GM11168 (cell line): ENCODE measurements around the gene MEGF8.

Experiments used
- in situ Hi-C: fragments of 300-500 bp; cut with MboI; formaldehyde crosslinking; loops from one replicate; pipeline ENCODE4 v1.12.0; 2022; ENCODE audit warnings: low sequenced_read_pairs; ENCODE audit not compliant: unreplicated experiment

Gene MEGF8

DNA sequence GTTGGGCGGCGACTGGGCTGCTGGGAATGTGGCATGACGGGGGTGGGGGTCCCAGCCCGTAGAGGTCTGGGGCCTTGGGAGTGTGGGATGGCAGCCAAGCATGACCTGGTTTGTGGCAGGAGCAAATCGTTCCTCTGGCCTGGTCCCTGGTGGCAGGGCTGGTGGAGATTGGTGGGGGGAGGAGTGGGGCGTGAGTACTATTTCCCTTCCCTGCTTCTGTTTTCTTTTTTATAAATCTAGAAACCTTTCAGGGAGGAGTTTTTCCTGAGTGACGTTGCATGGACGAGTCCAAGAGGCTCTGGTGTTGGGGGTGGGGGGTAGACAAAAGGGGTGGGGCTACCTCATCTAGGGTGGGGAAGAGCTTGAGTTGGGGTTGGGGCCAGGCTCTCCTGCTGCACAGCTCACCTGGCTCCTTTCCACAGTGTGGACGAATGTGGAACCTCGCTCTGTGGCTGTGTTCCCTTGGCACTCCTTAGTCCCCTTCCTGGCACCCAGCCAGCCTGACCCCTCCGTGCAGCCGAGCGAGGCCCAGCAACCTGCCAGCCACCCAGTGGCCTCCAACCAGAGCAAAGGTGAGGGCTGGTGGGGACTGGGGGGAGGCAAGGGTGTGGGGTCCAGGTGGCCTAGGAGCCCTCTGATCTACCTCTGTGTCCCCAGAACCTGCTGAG is 39.0 kb upstream of the MEGF8 start:
- in situ Hi-C loops: no loop called here

- in situ Hi-C loops: no loop called here
Measured at GRCh38 chr19:42287017-42287826, 38.2 kb upstream of the MEGF8 start.

DNA sequence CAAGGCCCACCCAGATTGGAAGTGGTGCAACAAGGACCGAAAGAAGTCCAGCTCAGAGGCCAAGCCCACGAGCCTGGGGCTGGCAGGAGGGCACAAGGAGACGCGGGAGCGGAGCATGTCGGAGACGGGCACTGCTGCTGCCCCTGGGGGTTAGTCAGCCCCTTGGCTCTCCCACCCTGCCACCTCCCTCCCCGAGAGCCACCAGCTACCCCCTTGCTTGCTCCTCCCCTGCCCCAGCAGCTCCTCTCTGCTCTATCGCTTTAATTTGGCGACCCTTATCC is 37.7 kb upstream of the MEGF8 start:
- in situ Hi-C loops: no loop called here

GRCh38 chr19:42288387-42288786 is 37.0 kb upstream of the MEGF8 start:
- in situ Hi-C loops: no loop called here

- in situ Hi-C loops: no loop called here
Measured at GRCh38 chr19:42288881-42289555, 36.4 kb upstream of the MEGF8 start.

DNA sequence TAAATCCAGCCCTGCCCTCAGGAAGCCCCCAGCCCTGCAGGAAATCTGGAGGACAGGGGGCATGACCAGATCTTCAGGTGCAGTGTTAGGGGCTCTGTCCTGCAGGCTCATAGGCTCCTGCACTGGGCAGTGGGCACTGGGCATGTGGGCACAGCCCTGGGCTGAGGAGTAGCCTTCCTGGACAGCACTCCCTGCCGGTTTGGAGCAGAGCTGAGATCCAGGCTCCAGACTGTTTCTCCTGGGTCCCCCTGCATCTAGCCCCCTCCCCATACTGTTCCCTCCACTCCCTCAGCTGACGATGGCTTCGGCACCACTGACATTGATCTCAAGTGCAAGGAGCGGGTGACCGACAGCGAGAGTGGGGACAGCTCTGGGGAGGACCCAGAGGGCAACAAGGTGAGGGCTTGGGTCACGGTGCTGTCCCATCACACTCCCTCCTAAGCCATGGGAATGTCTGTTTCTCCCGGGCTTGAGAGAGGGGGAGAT is 35.8 kb upstream of the MEGF8 start:
- in situ Hi-C loops: no loop called here

DNA sequence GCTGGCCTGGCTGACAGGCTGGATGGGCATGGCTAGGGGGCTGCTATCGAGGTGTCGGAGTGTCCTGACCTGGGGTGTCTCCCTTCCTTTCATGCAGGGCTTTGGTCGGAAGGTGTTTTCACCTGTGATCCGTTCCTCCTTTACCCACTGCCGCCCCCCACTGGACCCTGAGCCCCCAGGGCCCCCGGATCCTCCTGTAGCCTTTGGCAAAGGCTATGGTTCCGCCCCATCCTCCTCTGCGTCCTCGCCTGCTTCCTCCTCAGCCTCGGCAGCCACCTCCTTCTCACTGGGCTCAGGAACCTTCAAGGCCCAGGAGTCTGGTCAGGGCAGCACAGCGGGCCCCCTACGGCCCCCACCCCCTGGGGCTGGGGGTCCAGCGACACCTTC is 35.3 kb upstream of the MEGF8 start:
- in situ Hi-C loops: no loop called here

GRCh38 chr19:42290523-42291434 is 34.7 kb upstream of the MEGF8 start:
- in situ Hi-C loops: no loop called here

DNA sequence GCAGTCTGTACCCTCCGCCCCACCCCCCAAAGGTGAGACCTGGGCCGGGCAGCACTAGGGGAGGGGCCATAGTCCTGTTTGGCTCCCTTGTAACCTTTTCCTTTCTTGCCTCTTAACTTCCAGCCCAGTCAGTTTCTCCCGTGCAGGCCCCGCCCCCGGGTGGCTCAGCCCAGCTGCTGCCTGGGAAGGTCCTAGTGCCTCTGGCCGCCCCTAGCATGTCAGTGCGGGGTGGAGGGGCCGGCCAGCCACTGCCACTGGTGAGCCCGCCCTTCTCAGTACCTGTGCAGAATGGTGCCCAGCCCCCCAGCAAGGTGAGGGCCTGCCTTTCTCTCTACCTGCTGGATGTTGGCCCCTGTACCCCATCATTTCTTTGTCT is 34.0 kb upstream of the MEGF8 start:
- in situ Hi-C loops: no loop called here

- in situ Hi-C loops: no loop called here
Measured at GRCh38 chr19:42292042-42292960, 33.1 kb upstream of the MEGF8 start.

DNA sequence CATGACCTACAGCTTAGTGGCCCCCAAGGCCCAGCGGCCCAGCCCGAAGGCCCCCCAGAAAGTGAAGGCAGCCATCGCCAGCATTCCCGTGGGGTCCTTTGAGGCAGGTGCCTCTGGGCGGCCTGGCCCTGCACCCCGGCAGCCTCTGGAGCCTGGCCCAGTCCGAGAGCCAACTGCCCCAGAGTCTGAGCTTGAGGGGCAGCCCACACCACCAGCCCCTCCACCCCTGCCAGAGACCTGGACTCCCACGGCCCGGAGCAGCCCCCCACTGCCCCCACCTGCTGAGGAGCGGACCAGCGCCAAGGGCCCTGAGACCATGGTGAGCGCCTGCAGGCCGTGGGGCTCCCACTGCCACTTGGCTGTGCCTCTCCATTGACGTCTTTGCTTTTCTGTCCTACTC is 32.5 kb upstream of the MEGF8 start:
- in situ Hi-C loops: no loop called here

DNA sequence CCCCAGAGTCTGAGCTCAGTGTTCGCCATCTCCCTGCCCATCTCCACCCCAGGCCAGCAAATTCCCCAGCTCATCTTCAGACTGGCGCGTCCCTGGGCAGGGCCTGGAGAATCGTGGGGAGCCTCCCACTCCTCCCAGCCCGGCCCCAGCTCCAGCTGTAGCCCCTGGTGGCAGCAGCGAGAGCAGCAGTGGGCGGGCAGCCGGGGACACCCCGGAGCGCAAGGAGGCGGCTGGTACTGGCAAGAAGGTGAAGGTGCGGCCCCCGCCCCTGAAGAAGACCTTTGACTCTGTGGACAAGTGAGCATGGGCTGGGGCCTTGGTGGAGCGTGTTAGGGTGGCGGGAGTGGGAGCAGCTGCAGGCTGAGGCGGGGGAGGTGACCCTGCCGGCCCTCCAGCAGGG is 31.9 kb upstream of the MEGF8 start:
- in situ Hi-C loops: no loop called here

DNA sequence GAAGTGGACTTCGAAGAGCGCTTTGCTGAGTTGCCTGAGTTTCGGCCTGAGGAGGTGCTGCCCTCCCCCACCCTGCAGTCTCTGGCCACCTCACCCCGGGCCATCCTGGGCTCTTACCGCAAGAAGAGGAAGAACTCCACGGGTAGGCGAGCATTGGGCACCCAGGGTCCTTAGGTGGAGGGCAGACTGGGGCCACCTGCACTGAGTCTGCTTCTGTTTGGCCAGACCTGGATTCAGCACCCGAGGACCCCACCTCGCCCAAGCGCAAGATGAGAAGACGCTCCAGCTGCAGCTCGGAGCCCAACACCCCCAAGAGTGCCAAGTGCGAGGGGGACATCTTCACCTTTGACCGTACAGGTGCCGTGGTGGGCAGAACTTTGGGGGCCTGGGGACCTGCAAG is 31.5 kb upstream of the MEGF8 start:
- in situ Hi-C loops: no loop called here

DNA sequence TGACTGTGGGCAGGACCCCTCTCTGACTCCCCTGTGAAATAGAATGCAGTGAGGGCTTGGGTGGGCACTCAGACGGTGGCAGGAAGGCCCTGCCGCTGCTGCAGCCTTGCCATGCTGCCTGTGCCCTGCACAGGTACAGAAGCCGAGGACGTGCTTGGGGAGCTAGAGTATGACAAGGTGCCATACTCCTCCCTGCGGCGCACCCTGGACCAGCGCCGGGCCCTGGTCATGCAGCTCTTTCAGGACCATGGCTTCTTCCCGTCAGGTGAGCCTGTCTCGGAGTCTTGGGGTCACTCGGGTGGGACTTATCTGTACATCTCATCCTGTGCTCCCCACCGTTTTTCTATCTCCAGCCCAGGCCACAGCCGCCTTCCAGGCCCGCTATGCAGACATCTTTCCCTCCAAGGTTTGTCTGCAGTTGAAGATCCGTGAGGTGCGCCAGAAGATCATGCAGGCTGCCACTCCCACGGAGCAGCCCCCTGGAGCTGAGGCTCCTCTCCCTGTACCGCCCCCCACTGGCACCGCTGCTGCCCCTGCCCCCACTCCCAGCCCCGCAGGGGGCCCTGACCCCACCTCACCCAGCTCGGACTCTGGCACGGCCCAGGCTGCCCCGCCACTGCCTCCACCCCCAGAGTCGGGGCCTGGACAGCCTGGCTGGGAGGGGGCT is 30.8 kb upstream of the MEGF8 start:
- in situ Hi-C loops: no loop called here

DNA sequence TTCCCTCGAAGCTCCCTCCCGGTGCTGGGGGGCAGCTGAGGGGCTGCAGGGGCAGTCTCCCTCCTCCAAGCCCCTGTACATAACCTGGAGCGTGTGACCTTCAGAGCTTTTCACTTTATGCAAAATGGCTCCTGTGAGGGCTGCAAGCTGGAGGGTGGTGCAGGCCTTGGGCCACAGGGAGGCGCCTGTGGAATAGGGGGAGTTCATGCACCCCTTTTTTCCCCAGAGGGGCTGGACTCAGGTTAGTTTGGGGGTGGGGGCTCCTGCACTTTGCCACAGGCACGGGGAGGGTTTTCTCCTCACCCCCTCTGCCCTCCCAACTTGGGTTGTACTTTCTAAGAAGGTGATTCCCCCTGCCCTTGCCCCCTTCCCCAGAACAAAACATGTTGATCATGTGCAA is 30.1 kb upstream of the MEGF8 start:
- in situ Hi-C loops: no loop called here

- in situ Hi-C loops: no loop called here
Measured at GRCh38 chr19:42295831-42296525, 29.5 kb upstream of the MEGF8 start.

DNA sequence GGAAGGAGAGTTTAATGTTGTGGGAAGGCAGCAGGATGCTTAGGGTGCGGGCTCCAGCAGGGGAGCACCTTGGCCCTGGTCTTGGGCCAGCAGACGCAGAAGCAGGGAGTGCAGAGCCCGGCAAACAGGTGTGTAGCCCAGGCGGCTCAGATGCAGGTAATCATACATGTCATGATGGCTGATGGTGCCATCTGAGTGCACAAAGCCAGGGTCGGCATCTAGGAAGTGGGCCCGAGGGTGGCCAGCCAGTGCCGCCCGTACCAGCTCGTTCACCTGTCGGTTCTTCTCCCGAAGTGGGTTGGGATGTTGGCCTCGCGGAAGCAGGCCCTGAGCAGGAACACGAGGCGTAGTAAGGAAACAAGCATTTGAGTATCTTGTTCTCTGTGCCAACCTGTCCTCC is 28.4 kb upstream of the MEGF8 start:
- in situ Hi-C loops: no loop called here

DNA sequence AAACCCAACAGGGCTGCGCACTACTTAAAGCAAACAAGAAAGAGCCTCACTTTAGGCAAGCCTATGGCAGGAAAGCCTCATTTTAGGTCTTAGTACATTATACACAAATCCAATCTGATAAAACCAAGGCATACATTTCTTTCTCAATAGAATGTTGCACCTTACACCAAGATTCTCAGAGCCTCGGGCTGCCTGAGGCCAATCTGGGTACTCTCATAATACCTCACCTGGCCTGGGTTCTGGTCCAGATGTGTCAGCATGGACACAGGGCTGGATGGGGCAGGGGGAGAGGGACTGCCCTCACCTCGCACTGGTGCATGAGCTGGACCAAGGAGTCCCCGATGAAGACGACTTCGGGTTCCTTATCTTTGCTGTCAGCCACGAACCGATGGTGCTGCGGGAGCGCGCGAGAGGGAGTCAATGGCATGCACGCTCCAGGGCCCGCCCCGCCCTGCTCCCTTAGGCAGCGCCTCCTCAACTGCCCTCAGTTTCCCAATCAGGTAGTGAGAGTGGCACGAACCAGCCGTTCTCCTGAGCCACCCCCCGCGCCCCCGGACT is 23.7 kb upstream of the MEGF8 start, which contains the start of gene PRR19:
Gene PRR19 (plus strand): TSS at position 487 of the 558 bp plus-strand sequence. CDS start 7,453 bp downstream, outside the sequence.
- in situ Hi-C loops: no loop called here
